Smooth muscle cell (in vitro differentiated cells): ENCODE data around the gene MITF. TPM values are rescaled to one million over a fixed set of nuclear protein-coding genes. Genes with fewer than 3 reads are reported as not detected.

Source experiments
- DNase-seq: peaks from one replicate; lab custom pipeline; 2025; ENCODE audit not compliant: unreplicated experiment; lab: John Stamatoyannopoulos, UW
- H2AFZ ChIP-seq: fragments of 200-600 bp; sonication (generic); 2 replicates; pipeline ENCODE4 v1.6.0; 2016; ENCODE audit warnings: antibody characterized with exemption, low read depth, mild to moderate bottlenecking
- H3F3A ChIP-seq: fragments of 200-600 bp; sonication (generic); 2 replicates; pipeline ENCODE4 v1.6.0; 2017; ENCODE audit warnings: antibody characterized with exemption, low read depth
- H3K27ac ChIP-seq: fragments of 200-600 bp; sonication (generic); 2 replicates; pipeline ENCODE4 v1.5.1; 2016; ENCODE audit warnings: low read depth, mild to moderate bottlenecking
- H3K27me3 ChIP-seq: fragments of 200-600 bp; sonication (generic); 2 replicates; pipeline ENCODE4 v1.6.1; 2016; ENCODE audit warnings: low read depth, mild to moderate bottlenecking
- H3K36me3 ChIP-seq: fragments of 200-600 bp; sonication (generic); 2 replicates; pipeline ENCODE4 v1.5.1; 2016; ENCODE audit warnings: low read depth
- H3K4me1 ChIP-seq: fragments of 200-600 bp; sonication (generic); 2 replicates; pipeline ENCODE4 v1.5.1; 2016; ENCODE audit warnings: low read depth
- H3K4me2 ChIP-seq: fragments of 200-600 bp; sonication (generic); 2 replicates; pipeline ENCODE4 v1.6.0; 2016; ENCODE audit warnings: mild to moderate bottlenecking
- H3K4me3 ChIP-seq: fragments of 200-600 bp; sonication (generic); 2 replicates; pipeline ENCODE4 v1.5.1; 2016; ENCODE audit warnings: mild to moderate bottlenecking
- H3K79me2 ChIP-seq: fragments of 200-600 bp; sonication (generic); 2 replicates; pipeline ENCODE4 v1.6.0; 2016; ENCODE audit warnings: low read depth, mild to moderate bottlenecking
- H3K9ac ChIP-seq: fragments of 200-600 bp; sonication (generic); 2 replicates; pipeline ENCODE4 v1.6.0; 2016; ENCODE audit warnings: low read depth
- H3K9me3 ChIP-seq: fragments of 200-600 bp; sonication (generic); replicated peaks from 2 replicates; pipeline ENCODE4 v1.5.1; 2016; ENCODE audit warnings: low read depth
- H4K20me1 ChIP-seq: fragments of 200-600 bp; sonication (generic); 2 replicates; pipeline ENCODE4 v1.6.0; 2016; ENCODE audit warnings: low read depth
- CTCF ChIP-seq: fragments of 200-600 bp; sonication (generic); IDR thresholded peaks from 2 replicates; pipeline ENCODE4 v1.5.1; 2017; ENCODE audit warnings: borderline replicate concordance, mild to moderate bottlenecking, antibody characterized with exemption; ENCODE audit not compliant: insufficient read depth, poor library complexity, severe bottlenecking
- WGBS: methylation state at CpG from one replicate; pipeline ENCODE4 v1.1.7; 2016; ENCODE audit warnings: low lambda C conversion rate; 5-methylcytosine and 5-hydroxymethylcytosine counted together
- polyA plus RNA-seq: library from polyadenylated mRNA; unstranded; fragments of >200 nt; fragmentation: Nextera tagmentation; extraction: Ambion mirVana; gene quantifications from 2 replicates; pipeline ENCODE4 v1.2.1, GENCODE V29; 2016
- small RNA-seq: library from RNA; depleted of rRNA; stranded (forward); fragments of <200 nt; gene quantifications from one replicate; pipeline ENCODE3, GENCODE V24; 2014
- total RNA-seq: library from RNA; depleted of rRNA; stranded (reverse); fragments of >200 nt; gene quantifications from 2 replicates; pipeline ENCODE4 v1.2.3, GENCODE V29; 2014

The MITF gene
- total and polyA plus RNA-seq, 2 experiments from 2014 or later, result 2.3 to 3.1 TPM

GRCh38 chr3:70006089-70006488, 266.8 kb downstream of the MITF start:
- Histone ChIP-seq H3K36me3 (no peaks in the 10 kb centered on the region), H3K27me3 (no peaks in the 10 kb centered on the region), H3K27ac (no peak overlapping the region), H3K79me2 (no peaks in the 10 kb centered on the region), H2AFZ (no peak overlapping the region), H3F3A (no peaks in the 10 kb centered on the region), H3K9me3 (no peaks in the 10 kb centered on the region), H3K4me1 (no peaks in the 10 kb centered on the region), H3K9ac (no peak overlapping the region), H3K4me2 (no peak overlapping the region), H4K20me1 (no peaks in the 10 kb centered on the region), H3K4me3 (no peak overlapping the region)
- 57% methylated on average over 4 of the region's 4 CpGs for WGBS
- no peak for DNase-seq
- no peak for TF ChIP-seq CTCF

GRCh38 chr3:70010346-70010745, 271.1 kb downstream of the MITF start:
- Histone ChIP-seq H3K4me1 (no peaks in the 10 kb centered on the region), H3K79me2 (no peaks in the 10 kb centered on the region), H3K27ac (no peak overlapping the region), H3K4me2 (no peak overlapping the region), H3K27me3 (no peaks in the 10 kb centered on the region), H3K9me3 (no peaks in the 10 kb centered on the region), H3F3A (no peaks in the 10 kb centered on the region), H2AFZ (no peak overlapping the region), H3K36me3 (no peaks in the 10 kb centered on the region), H4K20me1 (no peaks in the 10 kb centered on the region), H3K9ac (no peak overlapping the region), H3K4me3 (no peak overlapping the region)
- no peak for DNase-seq
- no peak for TF ChIP-seq CTCF
- WGBS, result 94% methylated on average over 2 of the region's 2 CpGs

DNA sequence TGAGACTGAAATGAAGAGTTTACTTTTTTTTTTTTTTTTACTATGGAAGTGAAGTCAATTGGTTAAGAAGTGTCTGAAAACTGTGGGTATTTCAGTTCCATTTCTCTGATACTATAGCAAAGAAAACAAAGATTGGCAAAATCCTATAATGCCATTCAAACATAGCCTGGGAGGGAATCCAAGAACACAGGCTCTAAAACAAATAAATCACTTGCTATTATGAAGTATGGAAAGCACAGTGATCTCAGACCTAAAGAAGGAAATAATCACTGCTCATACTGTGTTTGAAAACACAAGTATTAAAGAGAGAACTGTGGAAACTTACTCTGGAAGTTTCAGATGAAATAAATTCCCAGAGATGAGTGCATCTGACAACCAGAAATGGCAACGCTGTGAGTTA, 272.3 kb downstream of the MITF start:
- TF ChIP-seq CTCF, result no peak
- no peak for DNase-seq
- H3K9ac ChIP-seq, result no peak overlapping the region
- no peak overlapping the region for H3K4me2 ChIP-seq
- H3K4me1 ChIP-seq, result no peaks in the 10 kb centered on the region
- no peaks in the 10 kb centered on the region for H3K79me2 ChIP-seq
- WGBS, result 96% methylated on average over 1 of the region's 1 CpG
- H3K36me3 ChIP-seq, result no peaks in the 10 kb centered on the region
- H4K20me1 ChIP-seq, result no peaks in the 10 kb centered on the region
- H3K27me3 ChIP-seq, result no peaks in the 10 kb centered on the region
- no peaks in the 10 kb centered on the region for H3F3A ChIP-seq
- no peaks in the 10 kb centered on the region for H3K9me3 ChIP-seq
- H3K27ac ChIP-seq, result no peak overlapping the region
- no peak overlapping the region for H2AFZ ChIP-seq
- no peak overlapping the region for H3K4me3 ChIP-seq

Small RNA genes lying within 50 kb of the gene (small RNA-seq; reads per million reads assigned to genes)
- not detected for gene RN7SL418P
